Measurements from ENCODE around the gene TMCO4. TPM values are rescaled to one million over a fixed set of nuclear protein-coding genes. Genes with fewer than 3 reads are reported as not detected.

TMCO4 gene
- total and polyA plus RNA-seq, 5 donors from 2014 or later, result 10.9 to 18.7 (median 14.1) TPM

- H3K27me3 ChIP-seq (ENCODE audit: control insufficient read depth, insufficient read depth, low read length), result no peaks in the 10 kb centered on the region
- no peaks in the 10 kb centered on the region for H3K27me3 Mint-ChIP-seq
- no peak for DNase-seq
- H3K4me3 ChIP-seq (ENCODE audit: low read depth, low read length), result no peak overlapping the region
- H3K4me1 ChIP-seq (ENCODE audit: control insufficient read depth, insufficient read depth, low read length, poor library complexity, severe bottlenecking), result peaks cover 13% of the 10 kb centered on the region
- no peak overlapping the region for H3K4me3 Mint-ChIP-seq
- peaks cover 47% of the 10 kb centered on the region for H3K36me3 Mint-ChIP-seq
- ATAC-seq (ENCODE audit: low read depth in 2 of 2), result no peak
- peaks cover 21% of the 10 kb centered on the region for H3K36me3 ChIP-seq (ENCODE audit: control insufficient read depth, insufficient read depth, low read length)
- peaks cover 0 to 6% (median 0%) of the 10 kb centered on the region in 7 donors for H3K9me3 Mint-ChIP-seq
- H3K27ac Mint-ChIP-seq, result no peak overlapping the region
- peaks cover 9 to 18% (median 13%) of the 10 kb centered on the region in 4 donors for H3K4me1 Mint-ChIP-seq
- H3K27ac ChIP-seq (ENCODE audit: insufficient read depth, low read length, poor library complexity, severe bottlenecking), result no peak overlapping the region
- H3K9me3 ChIP-seq (ENCODE audit: control insufficient read depth in 2 of 2, low read length in 2 of 2), result no peaks in the 10 kb centered on the region
Measured at GRCh38 chr1:19786988-19787423, 12.7 kb downstream of the TMCO4 start.

- Mint-ChIP-seq H3K36me3 (peaks cover 43% of the 10 kb centered on the region), H3K4me3 (no peak overlapping the region)
- no peak for DNase-seq
Measured at GRCh38 chr1:19785660-19786059, 14.1 kb downstream of the TMCO4 start.

GRCh38 chr1:19780267-19780877, 19.3 kb downstream of the TMCO4 start:
- Histone ChIP-seq H3K36me3 (ENCODE audit: control insufficient read depth, insufficient read depth, low read length) (peaks cover 48% of the 10 kb centered on the region), H3K27me3 (ENCODE audit: control insufficient read depth, insufficient read depth, low read length) (no peaks in the 10 kb centered on the region), H3K9me3 (ENCODE audit: control insufficient read depth in 2 of 2, low read length in 2 of 2) (no peaks in the 10 kb centered on the region), H3K27ac (ENCODE audit: insufficient read depth, low read length, poor library complexity, severe bottlenecking) (no peak overlapping the region), H3K4me1 (ENCODE audit: control insufficient read depth, insufficient read depth, low read length, poor library complexity, severe bottlenecking) (no peaks in the 10 kb centered on the region), H3K4me3 (ENCODE audit: low read depth, low read length) (no peak overlapping the region)
- H3K36me3 Mint-ChIP-seq, result peaks cover 53% of the 10 kb centered on the region
- no peaks in the 10 kb centered on the region for H3K27me3 Mint-ChIP-seq
- no peaks in the 10 kb centered on the region for H3K9me3 Mint-ChIP-seq
- ATAC-seq (ENCODE audit: low read depth in 2 of 2) (no peak), DNase-seq (no peak)
- no peak overlapping the region for H3K4me3 Mint-ChIP-seq
- H3K4me1 Mint-ChIP-seq, result no peaks in the 10 kb centered on the region
- H3K27ac Mint-ChIP-seq, result no peak overlapping the region

More at GRCh38 chr1:19785660-19786059, 14.1 kb downstream of the TMCO4 start:
- Histone ChIP-seq H3K27me3 (ENCODE audit: control insufficient read depth, insufficient read depth, low read length) (no peaks in the 10 kb centered on the region), H3K4me3 (ENCODE audit: low read depth, low read length) (no peak overlapping the region), H3K4me1 (ENCODE audit: control insufficient read depth, insufficient read depth, low read length, poor library complexity, severe bottlenecking) (peaks cover 10% of the 10 kb centered on the region), H3K36me3 (ENCODE audit: control insufficient read depth, insufficient read depth, low read length) (peaks cover 21% of the 10 kb centered on the region), H3K27ac (ENCODE audit: insufficient read depth, low read length, poor library complexity, severe bottlenecking) (no peak overlapping the region), H3K9me3 (ENCODE audit: control insufficient read depth in 2 of 2, low read length in 2 of 2) (no peaks in the 10 kb centered on the region)
- H3K9me3 Mint-ChIP-seq, result peaks cover 0 to 3% (median 0%) of the 10 kb centered on the region in 7 donors
- no peak overlapping the region for H3K27ac Mint-ChIP-seq
- ATAC-seq (ENCODE audit: low read depth in 2 of 2), result no peak
- H3K4me1 Mint-ChIP-seq, result peaks cover 8 to 11% (median 9%) of the 10 kb centered on the region in 4 donors
- H3K27me3 Mint-ChIP-seq, result no peaks in the 10 kb centered on the region

- H3K36me3 Mint-ChIP-seq, result peaks cover 35% of the 10 kb centered on the region
- Histone ChIP-seq H3K4me3 (ENCODE audit: low read depth, low read length) (no peak overlapping the region), H3K4me1 (ENCODE audit: control insufficient read depth, insufficient read depth, low read length, poor library complexity, severe bottlenecking) (no peaks in the 10 kb centered on the region), H3K27ac (ENCODE audit: insufficient read depth, low read length, poor library complexity, severe bottlenecking) (no peak overlapping the region), H3K36me3 (ENCODE audit: control insufficient read depth, insufficient read depth, low read length) (peaks cover 53% of the 10 kb centered on the region), H3K9me3 (ENCODE audit: control insufficient read depth in 2 of 2, low read length in 2 of 2) (no peaks in the 10 kb centered on the region), H3K27me3 (ENCODE audit: control insufficient read depth, insufficient read depth, low read length) (no peaks in the 10 kb centered on the region)
- no peaks in the 10 kb centered on the region for H3K27me3 Mint-ChIP-seq
- no peaks in the 10 kb centered on the region for H3K4me1 Mint-ChIP-seq
- H3K9me3 Mint-ChIP-seq, result no peaks in the 10 kb centered on the region
- no peak for DNase-seq
- no peak overlapping the region for H3K4me3 Mint-ChIP-seq
- H3K27ac Mint-ChIP-seq, result no peak overlapping the region
- no peak for ATAC-seq (ENCODE audit: low read depth in 2 of 2)
Measured at GRCh38 chr1:19776933-19777332, 22.8 kb downstream of the TMCO4 start.

DNA sequence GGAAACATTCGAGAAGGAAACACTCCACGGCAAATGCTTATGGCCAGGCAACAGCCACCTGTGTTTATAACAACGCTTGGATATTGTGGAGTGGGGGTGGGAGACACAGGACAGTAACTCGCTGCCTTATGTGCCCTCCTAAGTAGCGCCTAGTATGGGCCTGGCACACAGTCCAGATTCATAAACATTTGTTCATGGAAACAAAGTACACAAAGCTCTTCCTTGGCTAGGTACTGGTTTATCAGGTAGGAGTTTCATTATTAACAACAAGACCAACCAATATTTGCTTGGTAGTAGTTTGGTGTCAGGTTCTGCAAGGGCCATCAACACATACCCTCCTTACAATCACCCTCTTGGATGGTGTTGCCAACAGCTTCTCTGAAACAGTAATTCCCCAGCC, 23.4 kb downstream of the TMCO4 start:
- Mint-ChIP-seq H3K4me1 (no peaks in the 10 kb centered on the region), H3K27ac (peak overlapping the region in 1 of 3 donors; percentile 5), H3K36me3 (peaks cover 38% of the 10 kb centered on the region), H3K9me3 (no peaks in the 10 kb centered on the region), H3K27me3 (no peaks in the 10 kb centered on the region), H3K4me3 (no peak overlapping the region)
- H3K4me1 ChIP-seq (ENCODE audit: control insufficient read depth, insufficient read depth, low read length, poor library complexity, severe bottlenecking), result no peaks in the 10 kb centered on the region
- H3K4me3 ChIP-seq (ENCODE audit: low read depth, low read length), result no peak overlapping the region
- no peaks in the 10 kb centered on the region for H3K9me3 ChIP-seq (ENCODE audit: control insufficient read depth in 2 of 2, low read length in 2 of 2)
- no peaks in the 10 kb centered on the region for H3K27me3 ChIP-seq (ENCODE audit: control insufficient read depth, insufficient read depth, low read length)
- no peak overlapping the region for H3K27ac ChIP-seq (ENCODE audit: insufficient read depth, low read length, poor library complexity, severe bottlenecking)
- H3K36me3 ChIP-seq (ENCODE audit: control insufficient read depth, insufficient read depth, low read length), result peaks cover 54% of the 10 kb centered on the region
- no peak for ATAC-seq (ENCODE audit: low read depth in 2 of 2)
- DNase-seq, result no peak

DNA sequence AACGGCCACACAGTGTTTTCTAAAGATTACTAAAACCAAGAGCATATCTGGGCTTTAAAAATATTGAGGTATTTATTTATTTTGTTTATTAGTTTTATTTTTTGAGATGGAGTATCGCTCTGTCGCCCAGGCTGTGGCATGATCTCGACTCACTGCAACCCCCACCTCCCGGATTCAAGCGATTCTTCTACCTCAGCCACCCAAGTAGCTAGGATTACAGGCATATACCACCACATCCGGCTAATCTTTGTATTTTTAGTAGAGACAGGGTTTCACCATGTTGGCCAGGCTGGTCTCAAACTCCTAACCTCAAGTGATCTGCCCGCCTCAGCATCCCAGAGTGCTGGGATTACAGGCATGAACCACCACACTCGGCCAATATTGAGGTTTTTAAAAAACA, 23.9 kb downstream of the TMCO4 start:
- Histone ChIP-seq H3K36me3 (ENCODE audit: control insufficient read depth, insufficient read depth, low read length) (peaks cover 56% of the 10 kb centered on the region), H3K4me3 (ENCODE audit: low read depth, low read length) (no peak overlapping the region), H3K9me3 (ENCODE audit: control insufficient read depth in 2 of 2, low read length in 2 of 2) (no peaks in the 10 kb centered on the region), H3K27me3 (ENCODE audit: control insufficient read depth, insufficient read depth, low read length) (no peaks in the 10 kb centered on the region), H3K4me1 (ENCODE audit: control insufficient read depth, insufficient read depth, low read length, poor library complexity, severe bottlenecking) (no peaks in the 10 kb centered on the region), H3K27ac (ENCODE audit: insufficient read depth, low read length, poor library complexity, severe bottlenecking) (no peak overlapping the region)
- DNase-seq (no peak), ATAC-seq (ENCODE audit: low read depth in 2 of 2) (no peak)
- H3K4me3 Mint-ChIP-seq, result no peak overlapping the region
- H3K9me3 Mint-ChIP-seq, result no peaks in the 10 kb centered on the region
- peaks cover 42% of the 10 kb centered on the region for H3K36me3 Mint-ChIP-seq
- no peak overlapping the region for H3K27ac Mint-ChIP-seq
- H3K27me3 Mint-ChIP-seq, result no peaks in the 10 kb centered on the region
- no peaks in the 10 kb centered on the region for H3K4me1 Mint-ChIP-seq

DNA sequence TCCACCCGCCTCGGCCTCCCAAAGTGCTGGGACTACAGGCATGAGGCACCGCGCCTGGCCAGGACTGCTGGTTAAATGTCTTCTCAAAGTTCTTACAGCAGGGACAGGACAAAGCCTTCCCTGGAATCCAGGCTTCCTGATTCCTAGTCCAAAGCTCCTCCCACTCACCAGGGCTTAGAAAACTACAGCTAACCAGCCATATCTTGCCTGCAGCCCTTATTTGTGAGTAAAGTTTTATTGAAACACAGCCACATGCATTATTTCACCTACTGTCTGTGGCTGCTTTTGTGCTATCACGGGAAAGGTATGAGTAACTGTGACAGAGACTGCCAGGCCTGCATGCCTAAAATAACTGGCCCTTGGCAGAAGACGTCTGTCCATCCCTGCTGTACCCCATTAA, 24.4 kb downstream of the TMCO4 start:
- Histone ChIP-seq H3K36me3 (ENCODE audit: control insufficient read depth, insufficient read depth, low read length) (peaks cover 57% of the 10 kb centered on the region), H3K4me1 (ENCODE audit: control insufficient read depth, insufficient read depth, low read length, poor library complexity, severe bottlenecking) (no peaks in the 10 kb centered on the region)
- no peak overlapping the region for H3K27ac Mint-ChIP-seq

GRCh38 chr1:19774180-19774785, 25.4 kb downstream of the TMCO4 start:
- Histone ChIP-seq H3K36me3 (ENCODE audit: control insufficient read depth, insufficient read depth, low read length) (peaks cover 48% of the 10 kb centered on the region), H3K27ac (ENCODE audit: insufficient read depth, low read length, poor library complexity, severe bottlenecking) (no peak overlapping the region), H3K4me3 (ENCODE audit: low read depth, low read length) (no peak overlapping the region), H3K4me1 (ENCODE audit: control insufficient read depth, insufficient read depth, low read length, poor library complexity, severe bottlenecking) (no peaks in the 10 kb centered on the region), H3K9me3 (ENCODE audit: control insufficient read depth in 2 of 2, low read length in 2 of 2) (no peaks in the 10 kb centered on the region), H3K27me3 (ENCODE audit: control insufficient read depth, insufficient read depth, low read length) (no peaks in the 10 kb centered on the region)
- ATAC-seq (ENCODE audit: low read depth in 2 of 2) (no peak), DNase-seq (no peak)
- H3K27ac Mint-ChIP-seq, result no peak overlapping the region
- no peak overlapping the region for H3K4me3 Mint-ChIP-seq
- no peaks in the 10 kb centered on the region for H3K27me3 Mint-ChIP-seq
- H3K4me1 Mint-ChIP-seq, result no peaks in the 10 kb centered on the region
- peaks cover 37% of the 10 kb centered on the region for H3K36me3 Mint-ChIP-seq
- no peaks in the 10 kb centered on the region for H3K9me3 Mint-ChIP-seq

More for the DNA sequence above, 24.4 kb downstream of the TMCO4 start:
- H3K9me3 ChIP-seq (ENCODE audit: control insufficient read depth in 2 of 2, low read length in 2 of 2), result no peaks in the 10 kb centered on the region
- no peak overlapping the region for H3K4me3 ChIP-seq (ENCODE audit: low read depth, low read length)
- Mint-ChIP-seq H3K4me1 (no peaks in the 10 kb centered on the region), H3K9me3 (no peaks in the 10 kb centered on the region), H3K4me3 (no peak overlapping the region), H3K36me3 (peaks cover 42% of the 10 kb centered on the region), H3K27me3 (no peaks in the 10 kb centered on the region)
- DNase-seq, result no peak
- no peak for ATAC-seq (ENCODE audit: low read depth in 2 of 2)
- no peak overlapping the region for H3K27ac ChIP-seq (ENCODE audit: insufficient read depth, low read length, poor library complexity, severe bottlenecking)
- H3K27me3 ChIP-seq (ENCODE audit: control insufficient read depth, insufficient read depth, low read length), result no peaks in the 10 kb centered on the region

All from CD4-positive, CD25-positive, alpha-beta regulatory T cell (primary cell).